Mammary epithelial cell (primary cell): ENCODE results near the gene ATP7B.

Experiments
- CTCF ChIP-seq, 2 donors: IDR thresholded peaks in 1 of 2; conservative IDR thresholded peaks in 1 of 2; 2 replicates each; pipeline ENCODE4 v1.5.1; 2011 to 2012; ENCODE audit warnings: inconsistent platforms in 2 of 2, low read length in 2 of 2, mild to moderate bottlenecking in 2 of 2, control low read depth in 1 of 2, low read depth in 1 of 2; ENCODE audit not compliant: insufficient read depth in 1 of 2; ENCODE audit errors: extremely low read depth in 1 of 2
- EZH2 ChIP-seq: IDR thresholded peaks from 2 replicates; pipeline ENCODE4 v1.6.1; 2012; ENCODE audit warnings: low read length, inconsistent platforms, borderline replicate concordance

GRCh38 chr13:51980908-51981307 lies 30.3 kb downstream of the ATP7B start:
- TF ChIP-seq CTCF (conservative IDR thresholded peaks at IDR 0.05 in 1 of 2, IDR thresholded peaks at IDR 0.05 in 1 of 2; ENCODE audit: extremely low read depth in 1 of 2, insufficient read depth in 1 of 2, low read depth in 1 of 2, low read length in 2 of 2) (no peak), EZH2 (no peak)
